GM23338 (cell line): Measurements from ENCODE around the gene SORL1. TPM values are rescaled to one million over a fixed set of nuclear protein-coding genes. Genes with fewer than 3 reads are reported as not detected.

ENCODE experiments used
- ATAC-seq: fragments of 200-7000 bp; cut with Tn5 transposase; 3 replicates; pipeline ENCODE4 v1.9.1; 2020
- DNase-seq: peaks from one replicate; pipeline ENCODE4 v3.0.0-alpha.2; 2015; ENCODE audit warnings: low spot score
- H2AFZ ChIP-seq: fragments of 200-600 bp; sonication (generic); 2 replicates; pipeline ENCODE4 v1.8.0; 2016; ENCODE audit warnings: antibody characterized with exemption, mild to moderate bottlenecking, moderate library complexity
- H3F3A ChIP-seq: fragments of 200-600 bp; sonication (generic); replicated peaks from 2 replicates; pipeline ENCODE4 v1.8.0; 2017; ENCODE audit warnings: antibody characterized with exemption, mixed run types, low read depth
- H3K27ac ChIP-seq: fragments of 200-600 bp; sonication (generic); 2 replicates; pipeline ENCODE4 v1.6.1; 2016; ENCODE audit warnings: low read depth
- H3K27me3 ChIP-seq: fragments of 200-600 bp; sonication (generic); 2 replicates; pipeline ENCODE4 v1.8.0; 2016; ENCODE audit warnings: mild to moderate bottlenecking, mixed run types, moderate library complexity; ENCODE audit not compliant: insufficient read depth
- H3K36me3 ChIP-seq: fragments of 200-600 bp; sonication (generic); 2 replicates; pipeline ENCODE4 v1.8.0; 2016; ENCODE audit warnings: mild to moderate bottlenecking; ENCODE audit not compliant: insufficient read depth
- H3K4me1 ChIP-seq: fragments of 200-600 bp; sonication (generic); 2 replicates; pipeline ENCODE4 v1.8.0; 2016; ENCODE audit warnings: mild to moderate bottlenecking, moderate library complexity; ENCODE audit not compliant: insufficient read depth
- H3K4me2 ChIP-seq: fragments of 200-600 bp; sonication (generic); 2 replicates; pipeline ENCODE4 v1.7.1; 2017; ENCODE audit warnings: mixed run types
- H3K4me3 ChIP-seq: fragments of 200-600 bp; sonication (generic); 2 replicates; pipeline ENCODE4 v1.6.1; 2016; ENCODE audit warnings: mixed run types
- H3K79me2 ChIP-seq: fragments of 200-600 bp; sonication (generic); replicated peaks from 2 replicates; pipeline ENCODE4 v1.8.0; 2017; ENCODE audit warnings: mild to moderate bottlenecking; ENCODE audit not compliant: insufficient read depth
- H3K9me2 ChIP-seq: fragments of 200-600 bp; sonication (generic); 2 replicates; pipeline ENCODE4 v1.8.0; 2017; ENCODE audit not compliant: insufficient read depth
- H4K20me1 ChIP-seq: fragments of 200-600 bp; sonication (generic); replicated peaks from 2 replicates; pipeline ENCODE4 v1.8.0; 2017; ENCODE audit warnings: mild to moderate bottlenecking; ENCODE audit not compliant: insufficient read depth
- H3K27ac Mint-ChIP-seq: 2 replicates; pipeline ENCODE4 v1.8.0; 2020; ENCODE audit warnings: inconsistent platforms, mild to moderate bottlenecking, moderate library complexity, mixed read lengths
- H3K27me3 Mint-ChIP-seq: 3 replicates; pipeline ENCODE4 v1.8.0; 2022; ENCODE audit warnings: low read depth, mild to moderate bottlenecking, moderate library complexity, mixed read lengths, inconsistent platforms; ENCODE audit not compliant: insufficient read depth, poor library complexity
- H3K36me3 Mint-ChIP-seq: 3 replicates; pipeline ENCODE4 v1.8.0; 2021; ENCODE audit warnings: low read depth, mild to moderate bottlenecking, inconsistent platforms, moderate library complexity, mixed read lengths
- H3K4me1 Mint-ChIP-seq: 3 replicates; pipeline ENCODE4 v1.8.0; 2020; ENCODE audit warnings: mild to moderate bottlenecking, inconsistent platforms, mixed read lengths
- H3K4me3 Mint-ChIP-seq: 3 replicates; pipeline ENCODE4 v1.8.0; 2021; ENCODE audit warnings: moderate library complexity, mild to moderate bottlenecking, inconsistent platforms, mixed read lengths
- H3K9me3 Mint-ChIP-seq: 3 replicates; pipeline ENCODE4 v1.8.0; 2020; ENCODE audit warnings: moderate library complexity, mild to moderate bottlenecking, inconsistent platforms, mixed read lengths
- ETS1 ChIP-seq: IDR thresholded peaks from 2 replicates; pipeline ENCODE4 v1.6.1; 2016; ENCODE audit warnings: antibody characterized with exemption
- ZNF462 ChIP-seq: fragments of 250-450 bp; sonication (Bioruptor Pico); IDR thresholded peaks from 2 replicates; pipeline ENCODE4 v1.5.0; 2020; ENCODE audit warnings: mild to moderate bottlenecking, moderate library complexity
- polyA plus RNA-seq: library from polyadenylated mRNA; unstranded; fragments of >200 nt; fragmentation: Nextera tagmentation; extraction: Ambion mirVana; gene quantifications from 2 replicates; pipeline ENCODE4 v1.2.1, GENCODE V29; 2016
- total RNA-seq: library from RNA; depleted of rRNA; stranded (reverse); fragments of >200 nt; shearing (Covaris generic); gene quantifications from 2 replicates; pipeline ENCODE4 v1.2.3, GENCODE V29; 2014

SORL1 gene
- total and polyA plus RNA-seq, 2 experiments from 2014 or later, result 23.0 to 78.8 TPM

- Histone ChIP-seq H3K79me2 (peaks cover 47% of the 10 kb centered on the region), H3K36me3 (no peaks in the 10 kb centered on the region; the same call in 1 of the 2 replicates), H3K27ac (peak overlapping the region; percentile 85), H3K4me2 (peak overlapping the region; percentile 50), H3K9me2 (no peaks in the 10 kb centered on the region), H3K27me3 (no peaks in the 10 kb centered on the region), H4K20me1 (peaks cover 4% of the 10 kb centered on the region), H3K4me1 (peaks cover 49% of the 10 kb centered on the region), H2AFZ (no peak overlapping the region), H3K4me3 (peak overlapping the region; percentile 35), H3F3A (peaks cover 24% of the 10 kb centered on the region)
- Mint-ChIP-seq H3K27ac (peak overlapping the region; percentile 86), H3K4me1 (peaks cover 71% of the 10 kb centered on the region), H3K9me3 (no peaks in the 10 kb centered on the region), H3K27me3 (peaks cover 8% of the 10 kb centered on the region), H3K4me3 (peak overlapping the region; percentile 49), H3K36me3 (peaks cover 28% of the 10 kb centered on the region)
- DNase-seq (peak; percentile 81), ATAC-seq (peak; percentile 91)
- TF ChIP-seq ZNF462 (CRISPR knock-in tag), result peak; percentile 70; the same call in 1 of the 2 replicates
- TF ChIP-seq ETS1, result no peak
Observed at GRCh38 chr11:121478895-121479697, 27.0 kb downstream of the SORL1 start.
